ENCODE data around the gene DDX43. TPM values are rescaled to one million over a fixed set of nuclear protein-coding genes. Genes with fewer than 3 reads are reported as not detected.

Gene DDX43
- total and polyA plus RNA-seq, 10 of the 15 experiments (the other 5 are each of a cell fraction or from before 2014, with no cell fraction given): 0.12 TPM; not detected in 9

DNA sequence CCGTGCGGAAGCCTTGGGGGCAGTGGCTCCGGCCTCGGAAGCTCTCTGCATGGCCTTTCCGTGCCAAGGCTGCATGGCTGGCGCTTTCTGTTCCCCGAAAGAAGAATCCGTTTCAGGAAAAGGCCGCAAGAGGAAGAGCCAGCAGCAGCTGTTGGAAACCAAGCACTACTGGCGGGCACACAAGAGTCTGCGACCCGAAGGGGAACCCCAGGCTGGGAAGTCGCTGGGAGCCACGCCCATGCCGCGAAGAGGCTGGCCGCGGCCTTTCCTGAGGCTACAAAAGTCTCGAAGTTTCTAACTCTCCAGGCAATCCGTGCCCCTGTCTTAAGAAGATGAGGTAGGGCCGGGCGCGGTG is 57.5 kb downstream of the DDX43 start, which contains the start of gene CGAS (continued):
- TF ChIP-seq, protein P1, sequence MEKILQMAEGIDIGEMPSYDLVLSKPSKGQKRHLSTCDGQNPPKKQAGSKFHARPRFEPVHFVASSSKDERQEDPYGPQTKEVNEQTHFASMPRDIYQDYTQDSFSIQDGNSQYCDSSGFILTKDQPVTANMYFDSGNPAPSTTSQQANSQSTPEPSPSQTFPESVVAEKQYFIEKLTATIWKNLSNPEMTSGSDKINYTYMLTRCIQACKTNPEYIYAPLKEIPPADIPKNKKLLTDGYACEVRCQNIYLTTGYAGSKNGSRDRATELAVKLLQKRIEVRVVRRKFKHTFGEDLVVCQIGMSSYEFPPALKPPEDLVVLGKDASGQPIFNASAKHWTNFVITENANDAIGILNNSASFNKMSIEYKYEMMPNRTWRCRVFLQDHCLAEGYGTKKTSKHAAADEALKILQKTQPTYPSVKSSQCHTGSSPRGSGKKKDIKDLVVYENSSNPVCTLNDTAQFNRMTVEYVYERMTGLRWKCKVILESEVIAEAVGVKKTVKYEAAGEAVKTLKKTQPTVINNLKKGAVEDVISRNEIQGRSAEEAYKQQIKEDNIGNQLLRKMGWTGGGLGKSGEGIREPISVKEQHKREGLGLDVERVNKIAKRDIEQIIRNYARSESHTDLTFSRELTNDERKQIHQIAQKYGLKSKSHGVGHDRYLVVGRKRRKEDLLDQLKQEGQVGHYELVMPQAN (conservative IDR thresholded peaks at IDR 0.05): peak; percentile 53; the same call in 1 of the 2 replicates
- peak; percentile 84 for TF ChIP-seq POLR2AphosphoS5 (IDR thresholded peaks at IDR 0.05; ENCODE audit: low read length)

DNA sequence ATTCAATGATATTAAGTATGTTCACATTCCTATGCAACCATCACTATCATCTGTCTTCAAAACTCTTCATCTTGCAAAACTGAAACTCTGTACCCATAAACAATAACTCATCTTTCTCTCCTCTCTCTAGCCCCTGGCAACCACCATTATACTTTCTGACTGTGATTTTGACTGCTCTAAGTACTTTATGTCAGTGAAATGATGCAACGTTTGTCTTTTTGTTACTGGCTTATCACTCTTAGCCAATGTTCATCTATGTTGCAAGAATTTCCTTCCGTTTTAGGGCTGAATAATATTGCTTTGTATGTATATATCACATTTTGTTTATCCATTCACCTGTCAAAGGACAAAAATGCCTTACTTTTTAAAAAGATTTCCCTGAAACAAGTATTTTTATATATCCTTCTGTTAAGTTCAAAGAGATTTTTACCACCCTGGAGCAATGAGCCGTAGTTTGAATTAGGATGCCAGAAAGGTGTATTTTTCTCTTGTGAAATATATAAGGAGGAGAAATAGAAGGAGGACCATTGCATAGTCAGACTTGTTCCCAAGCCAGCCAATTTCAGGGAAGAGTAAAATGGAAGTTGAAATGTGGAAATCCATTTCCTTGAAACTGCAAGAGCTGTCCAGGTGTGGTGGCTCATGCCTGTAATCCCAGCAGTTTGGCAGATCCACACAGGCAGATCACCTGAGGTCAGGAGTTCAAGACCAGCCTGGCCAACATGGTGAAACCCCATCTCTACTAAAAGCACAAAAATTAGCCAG is 61.4 kb downstream of the DDX43 start:
- no peak overlapping the region for H3K4me2 ChIP-seq (ENCODE audit: control insufficient read depth, insufficient read depth)
- no peak for TF ChIP-seq MEF2A (IDR thresholded peaks at IDR 0.05; ENCODE audit: insufficient read depth, low read depth, low read length)
- TF ChIP-seq SIN3A (IDR thresholded peaks at IDR 0.05; ENCODE audit: low read depth, low read length): no peak
- no peak for TF ChIP-seq CBX3 (IDR thresholded peaks at IDR 0.05; ENCODE audit: borderline replicate concordance, low read depth)
- no peak for TF ChIP-seq CHD4 (IDR thresholded peaks at IDR 0.05)
- no peak for TF ChIP-seq TBL1XR1 (IDR thresholded peaks at IDR 0.05; ENCODE audit: low read depth, low read length)
- TF ChIP-seq, protein P2, sequence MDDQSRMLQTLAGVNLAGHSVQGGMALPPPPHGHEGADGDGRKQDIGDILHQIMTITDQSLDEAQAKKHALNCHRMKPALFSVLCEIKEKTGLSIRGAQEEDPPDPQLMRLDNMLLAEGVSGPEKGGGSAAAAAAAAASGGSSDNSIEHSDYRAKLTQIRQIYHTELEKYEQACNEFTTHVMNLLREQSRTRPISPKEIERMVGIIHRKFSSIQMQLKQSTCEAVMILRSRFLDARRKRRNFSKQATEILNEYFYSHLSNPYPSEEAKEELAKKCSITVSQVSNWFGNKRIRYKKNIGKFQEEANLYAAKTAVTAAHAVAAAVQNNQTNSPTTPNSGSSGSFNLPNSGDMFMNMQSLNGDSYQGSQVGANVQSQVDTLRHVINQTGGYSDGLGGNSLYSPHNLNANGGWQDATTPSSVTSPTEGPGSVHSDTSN (IDR thresholded peaks at IDR 0.05; ENCODE audit: insufficient replicate concordance, low read depth, low read length): no peak
- no peak for TF ChIP-seq DPF2 (IDR thresholded peaks at IDR 0.05)
- no peak for TF ChIP-seq STAT3 (IDR thresholded peaks at IDR 0.05; ENCODE audit: low read depth, low read length)
- TF ChIP-seq, protein P3, sequence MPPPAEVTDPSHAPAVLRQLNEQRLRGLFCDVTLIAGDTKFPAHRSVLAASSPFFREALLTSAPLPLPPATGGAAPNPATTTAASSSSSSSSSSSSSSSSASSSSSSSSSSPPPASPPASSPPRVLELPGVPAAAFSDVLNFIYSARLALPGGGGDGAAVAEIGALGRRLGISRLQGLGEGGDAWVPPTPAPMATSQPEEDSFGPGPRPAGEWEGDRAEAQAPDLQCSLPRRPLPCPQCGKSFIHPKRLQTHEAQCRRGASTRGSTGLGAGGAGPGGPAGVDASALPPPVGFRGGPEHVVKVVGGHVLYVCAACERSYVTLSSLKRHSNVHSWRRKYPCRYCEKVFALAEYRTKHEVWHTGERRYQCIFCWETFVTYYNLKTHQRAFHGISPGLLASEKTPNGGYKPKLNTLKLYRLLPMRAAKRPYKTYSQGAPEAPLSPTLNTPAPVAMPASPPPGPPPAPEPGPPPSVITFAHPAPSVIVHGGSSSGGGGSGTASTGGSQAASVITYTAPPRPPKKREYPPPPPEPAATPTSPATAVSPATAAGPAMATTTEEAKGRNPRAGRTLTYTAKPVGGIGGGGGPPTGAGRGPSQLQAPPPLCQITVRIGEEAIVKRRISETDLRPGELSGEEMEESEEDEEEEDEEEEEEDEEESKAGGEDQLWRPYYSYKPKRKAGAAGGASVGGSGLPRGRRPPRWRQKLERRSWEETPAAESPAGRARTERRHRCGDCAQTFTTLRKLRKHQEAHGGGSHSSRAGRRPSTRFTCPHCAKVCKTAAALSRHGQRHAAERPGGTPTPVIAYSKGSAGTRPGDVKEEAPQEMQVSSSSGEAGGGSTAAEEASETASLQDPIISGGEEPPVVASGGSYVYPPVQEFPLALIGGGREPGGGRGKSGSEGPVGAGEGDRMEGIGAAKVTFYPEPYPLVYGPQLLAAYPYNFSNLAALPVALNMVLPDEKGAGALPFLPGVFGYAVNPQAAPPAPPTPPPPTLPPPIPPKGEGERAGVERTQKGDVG (CRISPR knock-in tag; IDR thresholded peaks at IDR 0.05): no peak
- no peak for TF ChIP-seq HDGF (IDR thresholded peaks at IDR 0.05)
- no peak for TF ChIP-seq HDAC6 (IDR thresholded peaks at IDR 0.05; ENCODE audit: unreplicated experiment)
- no peak for TF ChIP-seq BRCA1 (IDR thresholded peaks at IDR 0.05; ENCODE audit: low read depth, low read length)
- no peak for TF ChIP-seq FOXM1 (IDR thresholded peaks at IDR 0.05; ENCODE audit: low read depth, low read length)
- TF ChIP-seq MYC (IDR thresholded peaks at IDR 0.05; ENCODE audit: insufficient read depth, insufficient read length, insufficient replicate concordance, low read length, severe bottlenecking): no peak

More for the DNA sequence above, 61.4 kb downstream of the DDX43 start:
- no peaks in the 10 kb centered on the region for H4K20me1 ChIP-seq (ENCODE audit: control insufficient read depth, insufficient read depth)
- H3K27me3 ChIP-seq (replicated peaks in 1 of 2; ENCODE audit: control insufficient read depth in 2 of 2, insufficient read depth in 2 of 2, low read length in 1 of 2): no peaks in the 10 kb centered on the region
- FAIRE-seq (no peak), ATAC-seq (no peak), DNase-seq (ENCODE audit: low read depth, low spot score) (no peak)
- intact Hi-C loops (cut with micrococcal nuclease; ENCODE audit: unreplicated experiment): no loop called here
- in situ Hi-C loops (cut with MboI): no loop called here
- ChIA-PET CTCF (no interaction called here), SMC1A (ENCODE audit: uncharacterized antibody, unreplicated experiment) (interaction anchor here (1.1 kb wide), 1 partner anchor 16 kb away, joined by 3 read pairs; no protein-coding TSS in a partner anchor), POLR2A (interaction anchor here (0.6 to 0.7 kb wide), 2 partner anchors 9 to 1353 kb away, joined by 4 to 5 read pairs; no protein-coding TSS in a partner anchor), RAD21 (ENCODE audit: unreplicated experiment) (no interaction called here)
- whole genome bisulfite sequencing (ENCODE audit: insufficient coverage, insufficient replicate concordance, low lambda C conversion rate, missing lambda C conversion rate): 63% methylated on average over 3 of the region's 3 CpGs
- H3K4me3 ChIP-seq: no peak overlapping the region
- no TSS peak for BruUV-seq (replicated peaks)
- H3K9ac ChIP-seq (ENCODE audit: control insufficient read depth, insufficient read depth, low read length): no peak overlapping the region
- no peak overlapping the region for H3K27ac ChIP-seq (ENCODE audit: control insufficient read depth, insufficient read depth)
- H3K36me3 ChIP-seq (ENCODE audit: control insufficient read depth in 2 of 2, insufficient read depth in 2 of 2, low read length in 1 of 2): no peaks in the 10 kb centered on the region
- no peaks in the 10 kb centered on the region for H3K9me3 ChIP-seq (replicated peaks; ENCODE audit: control insufficient read depth, insufficient read depth, low read length)
- H3K4me1 ChIP-seq (ENCODE audit: control insufficient read depth, insufficient read depth, low read length): peaks cover 13% of the 10 kb centered on the region
- peaks cover 11% of the 10 kb centered on the region for H3K79me2 ChIP-seq (ENCODE audit: control insufficient read depth, insufficient read depth, low read length)
- no peak overlapping the region for H2AFZ ChIP-seq (ENCODE audit: control insufficient read depth, low read depth, low read length)
